Upper lobe of right lung (tissue), 1 donor: Measurements from ENCODE around the gene RPS26. TPM values are rescaled to one million over a fixed set of nuclear protein-coding genes. Genes with fewer than 3 reads are reported as not detected.
"Not testable (repeated sequence)": the region's sequence is repeated elsewhere in the genome, so short reads cannot be mapped to it uniquely, and the experiment has no call there.

ENCODE experiments used
- ATAC-seq: fragments of 200-7000 bp; cut with Tn5 transposase; one replicate; pipeline ENCODE4 v1.9.1; 2020; ENCODE audit warnings: mild to moderate bottlenecking, moderate library complexity
- DNase-seq: peaks from one replicate; pipeline ENCODE4 v3.0.0-alpha.2; 2020
- H3K27ac ChIP-seq: fragments of 200-600 bp; one replicate; pipeline ENCODE4 v1.8.0; 2022
- H3K27me3 ChIP-seq: fragments of 200-600 bp; one replicate; pipeline ENCODE4 v1.8.0; 2022; ENCODE audit warnings: mild to moderate bottlenecking
- H3K36me3 ChIP-seq: fragments of 200-600 bp; one replicate; pipeline ENCODE4 v1.8.0; 2022
- H3K4me1 ChIP-seq: fragments of 200-600 bp; one replicate; pipeline ENCODE4 v1.8.0; 2022
- H3K4me3 ChIP-seq: fragments of 200-600 bp; one replicate; pipeline ENCODE4 v1.8.0; 2022; ENCODE audit warnings: mild to moderate bottlenecking
- H3K9me3 ChIP-seq: fragments of 200-600 bp; one replicate; pipeline ENCODE4 v1.8.0; 2022
- CTCF ChIP-seq: fragments of 200-600 bp; IDR thresholded peaks from one replicate; pipeline ENCODE4 v1.8.0; 2022; ENCODE audit warnings: antibody characterized with exemption
- intact Hi-C: fragments of 100-400 bp; cut with DNase I; formaldehyde crosslinking; loops from one replicate; pipeline ENCODE4 v1.11.0; 2022
- total RNA-seq: library from RNA; stranded (reverse); fragmentation: NEBNext Ultra II Directional; extraction: Animal tissue kit (Norgen Biotek cat#: 25700); gene quantifications from one replicate; pipeline ENCODE4 v1.2.1, GENCODE V29; 2021
- donor health status: DM: no; HTN: yes; CAD: no; lungs with severe emphysema.

RPS26 gene
- total RNA-seq, 1 donor from 2014 or later, result 55.4 TPM

- no peak for DNase-seq
- H3K4me3 ChIP-seq, result peak overlapping the region; percentile 87
- intact Hi-C loops, result loop anchor here (10.0 kb wide), 1 partner anchor 46 kb away; the partner anchor contains the start of gene SUOX
Observed at GRCh38 chr12:56040963-56041551, 661 bp upstream of the RPS26 start.

DNA sequence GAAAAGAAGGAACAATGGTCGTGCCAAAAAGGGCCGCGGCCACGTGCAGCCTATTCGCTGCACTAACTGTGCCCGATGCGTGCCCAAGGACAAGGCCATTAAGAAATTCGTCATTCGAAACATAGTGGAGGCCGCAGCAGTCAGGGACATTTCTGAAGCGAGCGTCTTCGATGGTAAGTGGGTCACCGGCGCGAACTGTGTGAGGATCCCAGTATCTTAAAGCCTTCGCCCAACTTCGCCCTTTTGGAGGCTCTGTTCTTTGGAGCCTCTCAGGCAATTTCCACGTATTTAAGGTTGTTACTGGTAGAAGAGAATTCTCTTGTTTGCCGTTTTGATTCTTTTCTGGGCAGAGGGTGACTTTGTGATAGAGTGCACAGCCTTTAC, 704 bp downstream of the RPS26 start:
- peak overlapping the region; percentile 87 for H3K4me3 ChIP-seq
- not testable (repeated sequence) for ATAC-seq, DNase-seq, H3K27me3 ChIP-seq, H3K9me3 ChIP-seq
- intact Hi-C loops, result loop anchor here (10.0 kb wide), 1 partner anchor 48 kb away; the partner anchor contains the start of gene SUOX
- peak overlapping the region; percentile 94 for H3K27ac ChIP-seq
- H3K4me1 ChIP-seq, result peaks cover 19% of the 10 kb centered on the region
- peaks cover 38% of the 10 kb centered on the region for H3K36me3 ChIP-seq

More at GRCh38 chr12:56040963-56041551, 661 bp upstream of the RPS26 start:
- ATAC-seq, result no peak
- Histone ChIP-seq H3K9me3 (no peaks in the 10 kb centered on the region), H3K4me1 (peaks cover 19% of the 10 kb centered on the region), H3K36me3 (peaks cover 42% of the 10 kb centered on the region), H3K27me3 (no peaks in the 10 kb centered on the region), H3K27ac (peak overlapping the region; percentile 94)
- TF ChIP-seq CTCF, result no peak

- H3K27me3 ChIP-seq, result no peaks in the 10 kb centered on the region
- peak overlapping the region; percentile 87 for H3K4me3 ChIP-seq
- peaks cover 19% of the 10 kb centered on the region for H3K4me1 ChIP-seq
- peak overlapping the region; percentile 94 for H3K27ac ChIP-seq
- no peak for TF ChIP-seq CTCF
- no peak for DNase-seq
- intact Hi-C loops, result loop anchor here (10.0 kb wide), 1 partner anchor 48 kb away; the partner anchor contains the start of gene SUOX
- ATAC-seq, result no peak
- no peaks in the 10 kb centered on the region for H3K9me3 ChIP-seq
- peaks cover 38% of the 10 kb centered on the region for H3K36me3 ChIP-seq
Observed at GRCh38 chr12:56042843-56043242, 1.1 kb downstream of the RPS26 start.

GRCh38 chr12:56046027-56046780, 4.5 kb downstream of the RPS26 start:
- no peak overlapping the region for H3K4me3 ChIP-seq
- DNase-seq, result no peak
- no peak for ATAC-seq
- H3K36me3 ChIP-seq, result peaks cover 38% of the 10 kb centered on the region
- H3K9me3 ChIP-seq, result no peaks in the 10 kb centered on the region
- H3K27me3 ChIP-seq, result no peaks in the 10 kb centered on the region
- no peak for TF ChIP-seq CTCF
- intact Hi-C loops, result loop anchor here (10.0 kb wide), 1 partner anchor 51 kb away; the partner anchor contains the start of gene SUOX
- peaks cover 15% of the 10 kb centered on the region for H3K4me1 ChIP-seq
- no peak overlapping the region for H3K27ac ChIP-seq

DNA sequence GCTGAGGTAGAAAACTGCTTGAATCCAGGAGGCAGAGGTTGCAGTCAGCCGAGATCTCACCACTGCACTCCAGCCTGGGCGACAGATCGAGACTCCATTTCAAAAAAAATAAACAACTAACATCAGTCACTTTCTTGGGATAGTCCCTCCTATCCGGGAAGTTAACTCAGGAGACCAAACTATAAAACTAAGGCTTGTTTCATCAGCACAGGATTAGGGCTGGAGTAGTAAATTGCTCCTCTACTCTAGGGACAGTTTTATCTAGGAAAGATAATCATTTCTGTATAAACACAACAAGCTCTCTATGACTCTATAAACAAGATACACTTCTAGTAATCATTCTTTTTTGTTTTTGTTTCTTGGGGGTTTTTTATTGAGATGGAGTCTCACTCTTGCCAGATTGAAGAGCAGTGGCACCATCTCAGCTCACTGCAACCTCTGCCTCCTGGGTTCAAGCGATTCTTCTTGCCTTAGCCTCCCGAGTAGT, 11.7 kb downstream of the RPS26 start:
- ATAC-seq, result no peak

GRCh38 chr12:56059964-56060363, 18.2 kb downstream of the RPS26 start:
- H3K36me3 ChIP-seq, intact Hi-C loops, H3K27ac ChIP-seq: not testable (repeated sequence)

More for the DNA sequence above, 11.7 kb downstream of the RPS26 start:
- Histone ChIP-seq H3K9me3 (no peaks in the 10 kb centered on the region), H3K36me3 (no peaks in the 10 kb centered on the region), H3K4me3 (no peak overlapping the region), H3K27me3 (no peaks in the 10 kb centered on the region), H3K27ac (no peak overlapping the region), H3K4me1 (no peaks in the 10 kb centered on the region)
- intact Hi-C loops, result no loop called here
- no peak for DNase-seq
- no peak for TF ChIP-seq CTCF

More at GRCh38 chr12:56059964-56060363, 18.2 kb downstream of the RPS26 start:
- H3K9me3 ChIP-seq, H3K4me3 ChIP-seq, DNase-seq, H3K4me1 ChIP-seq, ATAC-seq, H3K27me3 ChIP-seq: not testable (repeated sequence)
